ENCODE measurements around the gene RANBP3. TPM values are rescaled to one million over a fixed set of nuclear protein-coding genes. Genes with fewer than 3 reads are reported as not detected.

Gene RANBP3
- total and polyA plus RNA-seq, 2 of the 8 experiments (the other 6 are each of a cell fraction or from before 2014, with no cell fraction given): 95.4 to 122 TPM

DNA sequence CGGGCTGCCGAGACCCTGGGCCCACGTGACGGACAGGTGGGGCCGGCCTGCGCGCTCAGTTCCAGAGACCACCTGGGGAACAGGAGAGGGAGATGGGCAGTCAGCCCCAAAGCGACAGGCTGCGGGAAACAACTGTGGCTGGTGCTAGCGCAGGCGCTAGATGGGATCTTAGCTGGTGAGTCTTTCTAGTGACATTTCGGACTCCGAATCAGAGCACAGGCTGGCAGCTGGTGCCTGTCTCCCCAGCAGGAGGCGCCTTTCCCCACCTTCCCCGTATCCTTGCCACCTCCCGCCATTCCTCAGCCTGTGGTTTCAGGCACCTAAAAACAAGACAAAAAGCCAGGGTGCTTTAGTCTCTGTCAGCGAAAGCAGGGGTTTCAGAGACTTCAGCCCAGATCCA lies 19.4 kb upstream of the RANBP3 start:
- H3K27me3 ChIP-seq (replicated peaks in 1 of 4; ENCODE audit: control insufficient read depth in 3 of 4, extremely low read depth in 1 of 4, insufficient read depth in 3 of 4, low read length in 3 of 4): no peaks in the 10 kb centered on the region; a peak in 1 of 7 replicates
- CTCF ChIA-PET (ENCODE audit: partially characterized antibody): interaction anchor here (0.8 to 7.7 kb wide), 7 partner anchors 9 to 302 kb away, joined by 3 to 108 read pairs (median 3); no protein-coding TSS in a partner anchor

More for the DNA sequence above, 19.4 kb upstream of the RANBP3 start:
- H2BK5ac ChIP-seq (ENCODE audit: low read depth, low read length): no peak overlapping the region
- POLR2A ChIA-PET (ENCODE audit: partially characterized antibody): no interaction called here
- no peak overlapping the region for H3K4me3 ChIP-seq (ENCODE audit: extremely low read depth in 1 of 4, insufficient read depth in 2 of 4, low read depth in 3 of 4, low read length in 4 of 4)
- H3K14ac ChIP-seq (ENCODE audit: insufficient read length): no peak overlapping the region
- H2BK20ac ChIP-seq (ENCODE audit: low read length): no peak overlapping the region
- H3K36me3 ChIP-seq (ENCODE audit: control insufficient read depth in 2 of 4, insufficient read depth in 4 of 4, low read length in 3 of 4): no peaks in the 10 kb centered on the region
- H2AK5ac ChIP-seq (ENCODE audit: low read depth, low read length): no peak overlapping the region
- no peak overlapping the region for H2BK15ac ChIP-seq (ENCODE audit: low read length)
- no peak overlapping the region for H2BK120ac ChIP-seq (replicated peaks; ENCODE audit: low read depth, low read length)
- no peak overlapping the region for H3K9ac ChIP-seq (replicated peaks in 1 of 4; ENCODE audit: extremely low read depth in 1 of 4, low read depth in 3 of 4, low read length in 3 of 4)
- H3K56ac ChIP-seq (replicated peaks; ENCODE audit: insufficient read length, low read depth, low read length): no peak overlapping the region
- no peak overlapping the region for H3K23ac ChIP-seq (ENCODE audit: insufficient read length)
- WGBS, 2 experiments (ENCODE audit: extremely low coverage in 1 of 2, insufficient coverage in 1 of 2, insufficient read length in 1 of 2, insufficient replicate concordance in 2 of 2, low coverage in 1 of 2, low lambda C conversion rate in 2 of 2, missing lambda C conversion rate in 1 of 2): 65% methylated on average over 10 of the region's 17 CpGs; no CpG with 5 or more reads in 1 of the 2 experiments
- H3K27ac ChIP-seq (ENCODE audit: low read depth, low read length): no peak overlapping the region
- H2AFZ ChIP-seq (ENCODE audit: low read length): no peak overlapping the region
- FAIRE-seq: no peak
- no peaks in the 10 kb centered on the region for H3K79me1 ChIP-seq (ENCODE audit: low read depth, low read length)
- H2BK12ac ChIP-seq (ENCODE audit: low read depth, low read length): no peak overlapping the region
- no peak overlapping the region for H3K4ac ChIP-seq (replicated peaks; ENCODE audit: insufficient read length, low read depth, low read length)
- no peaks in the 10 kb centered on the region for H3K9me3 ChIP-seq (ENCODE audit: insufficient read depth in 2 of 2, low read depth in 1 of 2, low read length in 1 of 2)
- H3K4me2 ChIP-seq (ENCODE audit: insufficient read depth in 1 of 2, low read depth in 2 of 2, low read length in 2 of 2): no peak overlapping the region
- 0 out of 2 replicates have a peak overlapping the region, but pooled peaks have one; percentile 9 for H4K8ac ChIP-seq (ENCODE audit: extremely low read depth, insufficient read depth, low read length)
- no peaks in the 10 kb centered on the region; a peak in 1 of 7 replicates for H3K4me1 ChIP-seq (replicated peaks in 1 of 4; ENCODE audit: control insufficient read depth in 3 of 4, insufficient read depth in 4 of 4, low read length in 3 of 4)
- H3K18ac ChIP-seq (ENCODE audit: extremely low read depth, low read length): no peak overlapping the region
- no peaks in the 10 kb centered on the region for H4K20me1 ChIP-seq (replicated peaks in 1 of 2; ENCODE audit: control insufficient read depth in 1 of 2, insufficient read depth in 2 of 2, low read length in 2 of 2)
- H4K91ac ChIP-seq (replicated peaks; ENCODE audit: insufficient read length, low read length): no peak overlapping the region
- TF ChIP-seq KDM4A (IDR thresholded peaks at IDR 0.05; ENCODE audit: low read depth, low read length, severe bottlenecking) (no peak), YY1 (IDR thresholded peaks at IDR 0.05; ENCODE audit: low read depth, low read length) (0 out of 2 replicates have a peak, but pooled peaks have one; percentile 50), RAD21 (IDR thresholded peaks at IDR 0.05 in 1 of 2, conservative IDR thresholded peaks at IDR 0.05 in 1 of 2; ENCODE audit: low read depth in 2 of 2, low read length in 2 of 2) (peak; percentile 37 to 47)
- TF ChIP-seq, protein P1, sequence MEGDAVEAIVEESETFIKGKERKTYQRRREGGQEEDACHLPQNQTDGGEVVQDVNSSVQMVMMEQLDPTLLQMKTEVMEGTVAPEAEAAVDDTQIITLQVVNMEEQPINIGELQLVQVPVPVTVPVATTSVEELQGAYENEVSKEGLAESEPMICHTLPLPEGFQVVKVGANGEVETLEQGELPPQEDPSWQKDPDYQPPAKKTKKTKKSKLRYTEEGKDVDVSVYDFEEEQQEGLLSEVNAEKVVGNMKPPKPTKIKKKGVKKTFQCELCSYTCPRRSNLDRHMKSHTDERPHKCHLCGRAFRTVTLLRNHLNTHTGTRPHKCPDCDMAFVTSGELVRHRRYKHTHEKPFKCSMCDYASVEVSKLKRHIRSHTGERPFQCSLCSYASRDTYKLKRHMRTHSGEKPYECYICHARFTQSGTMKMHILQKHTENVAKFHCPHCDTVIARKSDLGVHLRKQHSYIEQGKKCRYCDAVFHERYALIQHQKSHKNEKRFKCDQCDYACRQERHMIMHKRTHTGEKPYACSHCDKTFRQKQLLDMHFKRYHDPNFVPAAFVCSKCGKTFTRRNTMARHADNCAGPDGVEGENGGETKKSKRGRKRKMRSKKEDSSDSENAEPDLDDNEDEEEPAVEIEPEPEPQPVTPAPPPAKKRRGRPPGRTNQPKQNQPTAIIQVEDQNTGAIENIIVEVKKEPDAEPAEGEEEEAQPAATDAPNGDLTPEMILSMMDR (IDR thresholded peaks at IDR 0.05; ENCODE audit: control extremely low read depth in 1 of 3, insufficient read depth in 1 of 3, low read depth in 1 of 3, low read length in 3 of 3): peak; percentile 46 to 81 (median 74); a peak in 3 of 4 replicates
- H3K23me2 ChIP-seq (ENCODE audit: low read depth, low read length): no peaks in the 10 kb centered on the region; the same call in 1 of the 2 replicates
- peak in 1 of 2 experiments; percentile 69 for DNase-seq (ENCODE audit: low read depth in 1 of 2, low spot score in 2 of 2)
- no peak overlapping the region for H4K5ac ChIP-seq (ENCODE audit: insufficient read length, low read depth, low read length)
- H3K79me2 ChIP-seq (ENCODE audit: control insufficient read depth in 1 of 2, insufficient read depth in 2 of 2, low read length in 2 of 2): no peaks in the 10 kb centered on the region

All from H1 (cell line).